GM13977 (cell line): ENCODE results near the gene GALNT8.
"Not testable (repeated sequence)": the region's sequence is repeated elsewhere in the genome, so short reads cannot be mapped to it uniquely, and the experiment has no call there.

ENCODE experiments used
- DNase-seq: peaks from one replicate; pipeline ENCODE4 v3.0.0; 2012; ENCODE audit warnings: low spot score
- in situ Hi-C: fragments of 300-500 bp; cut with MboI; formaldehyde crosslinking; loops from one replicate; pipeline ENCODE4 v1.12.0; 2022; ENCODE audit warnings: low sequenced_read_pairs, low pct_unique_long_range_greater_than_20kb, mixed read lengths, inconsistent platforms; ENCODE audit not compliant: unreplicated experiment
- TF ChIP-seq, protein P1 (sequence below): IDR thresholded peaks from 2 replicates; pipeline ENCODE4 v1.5.1; 2012; ENCODE audit warnings: mild to moderate bottlenecking, control low read depth; ENCODE audit not compliant: insufficient read depth; ENCODE audit errors: extremely low read depth, missing control alignments

The GALNT8 gene

DNA sequence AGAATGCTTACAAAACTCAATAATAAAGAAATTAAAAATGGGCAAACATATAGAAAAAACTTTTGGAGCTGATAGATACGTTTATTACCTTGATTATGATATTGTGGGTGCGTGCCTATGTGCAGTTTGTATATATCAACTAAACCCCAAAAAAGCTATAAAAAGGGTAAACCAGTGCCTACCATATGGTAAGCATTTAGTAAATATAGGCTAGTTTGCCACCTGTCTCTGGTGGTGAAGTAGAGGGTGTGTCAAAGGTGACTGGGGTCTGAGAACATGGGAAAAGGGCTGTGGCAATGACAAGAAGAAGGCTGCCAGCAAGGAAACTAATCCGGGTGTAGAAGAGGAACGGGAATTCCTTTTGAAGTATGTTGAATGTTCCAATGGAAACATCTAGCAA is 18.3 kb downstream of the GALNT8 start:
- TF ChIP-seq, protein P1, sequence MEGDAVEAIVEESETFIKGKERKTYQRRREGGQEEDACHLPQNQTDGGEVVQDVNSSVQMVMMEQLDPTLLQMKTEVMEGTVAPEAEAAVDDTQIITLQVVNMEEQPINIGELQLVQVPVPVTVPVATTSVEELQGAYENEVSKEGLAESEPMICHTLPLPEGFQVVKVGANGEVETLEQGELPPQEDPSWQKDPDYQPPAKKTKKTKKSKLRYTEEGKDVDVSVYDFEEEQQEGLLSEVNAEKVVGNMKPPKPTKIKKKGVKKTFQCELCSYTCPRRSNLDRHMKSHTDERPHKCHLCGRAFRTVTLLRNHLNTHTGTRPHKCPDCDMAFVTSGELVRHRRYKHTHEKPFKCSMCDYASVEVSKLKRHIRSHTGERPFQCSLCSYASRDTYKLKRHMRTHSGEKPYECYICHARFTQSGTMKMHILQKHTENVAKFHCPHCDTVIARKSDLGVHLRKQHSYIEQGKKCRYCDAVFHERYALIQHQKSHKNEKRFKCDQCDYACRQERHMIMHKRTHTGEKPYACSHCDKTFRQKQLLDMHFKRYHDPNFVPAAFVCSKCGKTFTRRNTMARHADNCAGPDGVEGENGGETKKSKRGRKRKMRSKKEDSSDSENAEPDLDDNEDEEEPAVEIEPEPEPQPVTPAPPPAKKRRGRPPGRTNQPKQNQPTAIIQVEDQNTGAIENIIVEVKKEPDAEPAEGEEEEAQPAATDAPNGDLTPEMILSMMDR = no peak
- in situ Hi-C loops = no loop called here
- no peak for DNase-seq

DNA sequence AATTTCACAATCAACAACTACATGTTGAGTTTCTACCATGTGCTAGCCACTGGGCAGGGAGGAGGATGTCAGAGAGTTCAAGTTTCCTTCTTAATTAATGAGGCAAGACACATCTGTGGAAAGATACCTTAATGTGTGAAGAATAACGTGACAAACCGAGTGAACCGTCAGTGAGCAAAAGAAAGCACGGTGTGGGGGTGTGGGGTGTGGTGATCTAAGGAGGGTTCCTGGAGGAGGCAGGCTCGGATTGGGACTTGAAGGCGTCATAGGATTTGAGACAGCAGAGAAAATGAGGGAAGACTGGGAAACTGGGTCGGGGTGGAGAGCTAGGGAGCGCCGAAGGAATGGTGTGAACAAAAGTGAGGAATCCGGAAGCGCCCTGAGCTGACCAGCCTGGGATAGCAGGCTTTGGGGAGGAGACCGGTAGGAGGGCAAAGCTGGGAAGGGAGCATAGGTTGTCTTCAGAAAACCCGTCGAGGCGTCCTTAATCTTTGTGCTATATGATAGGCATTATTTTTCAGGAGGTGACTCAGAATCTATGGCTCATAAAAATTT is 22.3 kb downstream of the GALNT8 start:
- in situ Hi-C loops = no loop called here
- no peak for DNase-seq
- TF ChIP-seq, protein P1 = no peak

DNA sequence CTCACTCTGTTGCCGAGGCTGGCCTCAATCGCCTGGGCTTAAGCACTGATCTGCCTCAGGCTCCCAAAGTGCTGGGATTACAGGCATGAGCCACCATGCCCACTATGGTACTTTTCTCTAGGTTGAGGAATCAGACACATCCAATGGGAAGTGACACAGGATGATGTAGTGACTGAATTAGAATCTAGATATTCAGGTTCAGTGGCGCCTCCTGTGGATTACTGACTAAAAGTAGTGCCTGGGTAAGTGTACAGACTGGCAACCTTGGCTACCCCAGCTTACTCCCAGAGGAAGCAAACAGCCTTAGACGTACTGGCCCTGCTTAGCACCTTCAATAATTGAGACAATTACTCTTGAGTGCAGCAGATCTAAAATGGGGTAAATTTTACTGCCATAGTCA is 22.8 kb downstream of the GALNT8 start:
- in situ Hi-C loops = no loop called here
- DNase-seq = no peak
- TF ChIP-seq, protein P1 = no peak

DNA sequence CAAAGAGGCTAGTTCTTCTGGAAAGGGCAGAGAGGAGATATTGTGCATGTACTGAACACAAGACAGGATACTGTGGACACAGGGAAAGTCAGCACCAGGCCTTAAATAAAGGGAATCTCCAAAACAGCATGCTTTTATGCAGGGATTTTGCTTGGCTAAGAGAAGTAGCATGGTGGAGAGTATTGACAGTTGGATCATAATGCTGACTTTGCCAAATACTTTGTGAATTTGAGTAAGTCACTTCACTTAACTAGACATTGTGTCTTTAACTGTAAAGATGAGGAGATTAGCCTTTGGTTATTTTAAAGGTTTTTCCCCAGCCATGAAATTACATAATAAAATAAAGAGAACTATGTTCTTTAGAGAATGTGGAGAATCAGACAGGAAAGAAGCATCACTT is 24.5 kb downstream of the GALNT8 start:
- no peak for DNase-seq
- in situ Hi-C loops = no loop called here
- TF ChIP-seq, protein P1 = no peak

DNA sequence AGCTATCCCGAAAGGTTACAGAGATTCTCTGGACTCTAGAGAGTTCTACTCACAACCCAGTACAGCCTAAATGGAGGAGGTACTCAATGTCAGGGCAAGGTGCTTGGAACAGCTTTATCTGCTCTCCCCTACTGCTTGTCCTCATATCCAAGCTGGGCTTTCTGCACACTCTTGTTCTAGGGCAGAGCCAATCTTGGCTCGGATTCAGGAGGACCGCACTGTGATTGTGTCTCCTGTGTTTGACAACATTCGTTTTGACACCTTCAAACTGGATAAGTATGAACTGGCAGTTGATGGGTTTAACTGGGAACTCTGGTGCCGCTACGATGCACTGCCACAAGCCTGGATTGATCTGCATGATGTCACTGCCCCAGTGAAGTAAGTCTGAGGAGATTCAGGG is 25.0 kb downstream of the GALNT8 start:
- no peak for DNase-seq
- TF ChIP-seq, protein P1 = no peak
- in situ Hi-C loops = no loop called here

DNA sequence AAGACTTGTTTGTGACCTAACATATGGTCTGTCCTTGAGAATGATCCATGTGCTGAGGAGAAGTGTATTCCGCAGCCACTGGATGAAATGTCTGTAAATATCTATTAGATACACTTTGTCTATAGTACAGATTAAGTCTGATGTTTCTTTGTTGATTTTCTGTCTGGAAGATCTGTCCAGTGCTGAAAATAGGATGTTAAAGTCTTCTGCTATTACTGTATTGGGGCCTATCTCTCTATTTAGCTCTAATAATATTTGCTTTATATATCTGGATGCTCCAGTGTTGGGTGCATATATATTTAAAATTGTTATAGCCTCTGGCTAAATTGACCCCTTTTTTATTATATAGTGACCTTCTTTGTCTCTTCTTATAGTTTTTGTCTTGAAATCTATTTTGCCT is 31.5 kb downstream of the GALNT8 start:
- in situ Hi-C loops, DNase-seq: not testable (repeated sequence)

DNA sequence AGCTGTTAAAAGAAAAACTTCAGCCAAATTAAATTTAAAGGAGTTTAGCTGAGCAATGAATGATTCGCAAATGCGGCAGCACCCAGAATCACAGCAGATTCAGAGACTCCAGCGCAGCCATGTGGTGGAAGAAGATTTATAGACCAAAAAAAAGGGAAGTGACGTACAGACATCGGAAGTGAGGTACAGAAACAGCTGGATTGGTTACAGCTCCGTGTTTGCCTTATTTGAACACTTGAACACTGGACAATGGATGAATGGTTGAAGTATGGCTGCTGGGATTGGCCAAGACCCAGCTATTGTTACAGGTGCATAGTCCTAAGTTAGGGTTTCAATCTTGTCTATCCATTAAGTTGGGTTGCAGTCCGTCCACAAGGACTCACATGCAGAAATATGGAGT is 42.6 kb downstream of the GALNT8 start:
- in situ Hi-C loops = no loop called here
- TF ChIP-seq, protein P1 = no peak

More for the DNA sequence above, 42.6 kb downstream of the GALNT8 start:
- DNase-seq = no peak
